Cardiac muscle cell (in vitro differentiated cells and primary cell): ENCODE measurements around the gene MBNL2. TPM values are rescaled to one million over a fixed set of nuclear protein-coding genes. Genes with fewer than 3 reads are reported as not detected.

Experiments used
- DNase-seq, 2 donors: peaks; one replicate each; pipeline versions ENCODE4 v3.0.0 to v3.0.0-alpha.2; 2010 to 2017; ENCODE audit warnings: low read depth in 1 of 2, low spot score in 1 of 2
- H3K27ac ChIP-seq: fragments of 200-600 bp; sonication (generic); 2 replicates; pipeline ENCODE4 v1.5.1; 2016
- H3K27me3 ChIP-seq: fragments of 200-600 bp; sonication (generic); 2 replicates; pipeline ENCODE4 v1.6.0; 2016; ENCODE audit warnings: control low read depth
- H3K36me3 ChIP-seq: fragments of 200-600 bp; sonication (generic); 2 replicates; pipeline ENCODE4 v1.5.1; 2016; ENCODE audit warnings: control low read depth
- H3K4me1 ChIP-seq: fragments of 200-600 bp; sonication (generic); 2 replicates; pipeline ENCODE4 v1.8.1; 2017; ENCODE audit warnings: low read depth, mild to moderate bottlenecking, mixed run types
- H3K4me3 ChIP-seq: fragments of 200-600 bp; sonication (generic); 2 replicates; pipeline ENCODE4 v1.5.1; 2016; ENCODE audit warnings: mild to moderate bottlenecking
- H3K9me3 ChIP-seq: fragments of 200-600 bp; sonication (generic); 2 replicates; pipeline ENCODE4 v1.5.1; 2017; ENCODE audit warnings: low read depth, mild to moderate bottlenecking, control low read depth
- polyA plus RNA-seq: library from polyadenylated mRNA; unstranded; fragments of >200 nt; fragmentation: Nextera tagmentation; extraction: Ambion mirVana; gene quantifications from 2 replicates; pipeline ENCODE4 v1.2.1, GENCODE V29; 2016
- total RNA-seq: library from RNA; depleted of rRNA; stranded (reverse); fragments of >200 nt; gene quantifications from 2 replicates; pipeline ENCODE4 v1.2.3, GENCODE V29; 2016
- TF ChIP-seq, protein P1 (sequence below): IDR thresholded peaks from 2 replicates; pipeline ENCODE4 v1.5.1; 2012; ENCODE audit warnings: low read depth, mild to moderate bottlenecking, low read length

The MBNL2 gene
- total and polyA plus RNA-seq, 2 experiments from 2014 or later, result 15.2 to 27.8 TPM

DNA sequence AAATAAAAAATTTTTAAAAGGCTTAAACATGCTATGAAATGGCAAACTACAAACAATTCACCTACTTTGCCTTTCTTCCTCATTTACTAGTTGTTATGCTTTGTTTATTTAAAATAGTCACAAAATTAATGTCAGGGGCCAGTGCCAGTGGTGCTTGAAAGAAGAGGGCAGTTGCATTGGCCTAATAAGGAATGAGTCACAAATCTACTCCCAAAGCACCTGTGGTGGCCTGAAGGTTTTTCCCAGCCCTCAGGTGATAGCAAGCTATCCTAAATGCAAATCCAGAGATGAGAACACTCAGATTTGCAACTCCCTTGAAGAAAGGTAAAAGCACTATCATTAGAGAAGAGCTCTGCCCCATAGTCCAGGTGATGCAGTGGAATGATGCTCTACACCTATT lies 103.6 kb downstream of the MBNL2 start:
- H3K9me3 ChIP-seq, result no peaks in the 10 kb centered on the region
- no peak for DNase-seq
- no peaks in the 10 kb centered on the region for H3K36me3 ChIP-seq
- peaks cover 7% of the 10 kb centered on the region for H3K4me1 ChIP-seq
- H3K27ac ChIP-seq, result no peak overlapping the region
- no peak overlapping the region for H3K4me3 ChIP-seq
- TF ChIP-seq, protein P1, sequence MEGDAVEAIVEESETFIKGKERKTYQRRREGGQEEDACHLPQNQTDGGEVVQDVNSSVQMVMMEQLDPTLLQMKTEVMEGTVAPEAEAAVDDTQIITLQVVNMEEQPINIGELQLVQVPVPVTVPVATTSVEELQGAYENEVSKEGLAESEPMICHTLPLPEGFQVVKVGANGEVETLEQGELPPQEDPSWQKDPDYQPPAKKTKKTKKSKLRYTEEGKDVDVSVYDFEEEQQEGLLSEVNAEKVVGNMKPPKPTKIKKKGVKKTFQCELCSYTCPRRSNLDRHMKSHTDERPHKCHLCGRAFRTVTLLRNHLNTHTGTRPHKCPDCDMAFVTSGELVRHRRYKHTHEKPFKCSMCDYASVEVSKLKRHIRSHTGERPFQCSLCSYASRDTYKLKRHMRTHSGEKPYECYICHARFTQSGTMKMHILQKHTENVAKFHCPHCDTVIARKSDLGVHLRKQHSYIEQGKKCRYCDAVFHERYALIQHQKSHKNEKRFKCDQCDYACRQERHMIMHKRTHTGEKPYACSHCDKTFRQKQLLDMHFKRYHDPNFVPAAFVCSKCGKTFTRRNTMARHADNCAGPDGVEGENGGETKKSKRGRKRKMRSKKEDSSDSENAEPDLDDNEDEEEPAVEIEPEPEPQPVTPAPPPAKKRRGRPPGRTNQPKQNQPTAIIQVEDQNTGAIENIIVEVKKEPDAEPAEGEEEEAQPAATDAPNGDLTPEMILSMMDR, result no peak
- H3K27me3 ChIP-seq, result no peaks in the 10 kb centered on the region

DNA sequence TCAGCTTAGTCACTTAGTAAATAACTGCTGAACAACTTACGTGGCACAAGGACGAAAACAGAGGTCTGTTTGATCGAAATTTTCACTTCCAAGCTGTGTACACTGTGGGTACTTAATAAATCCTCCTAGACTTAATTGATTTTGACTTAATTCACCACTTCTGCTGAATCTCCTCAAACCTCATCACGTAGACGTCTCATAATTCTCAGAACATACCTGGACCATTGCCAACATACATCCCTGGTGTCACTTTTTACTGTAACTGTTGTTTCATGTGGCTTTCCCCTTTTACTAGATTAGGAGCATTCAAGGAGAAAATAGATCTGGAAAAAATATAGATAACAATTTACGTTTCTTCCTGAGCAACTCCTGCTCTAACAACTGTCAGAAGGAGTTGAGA lies 105.0 kb downstream of the MBNL2 start:
- Histone ChIP-seq H3K4me1 (peaks cover 7% of the 10 kb centered on the region), H3K36me3 (no peaks in the 10 kb centered on the region), H3K27me3 (no peaks in the 10 kb centered on the region), H3K4me3 (no peak overlapping the region), H3K27ac (peak overlapping the region; percentile 53), H3K9me3 (no peaks in the 10 kb centered on the region)
- DNase-seq, result no peak
- TF ChIP-seq, protein P1, result no peak

DNA sequence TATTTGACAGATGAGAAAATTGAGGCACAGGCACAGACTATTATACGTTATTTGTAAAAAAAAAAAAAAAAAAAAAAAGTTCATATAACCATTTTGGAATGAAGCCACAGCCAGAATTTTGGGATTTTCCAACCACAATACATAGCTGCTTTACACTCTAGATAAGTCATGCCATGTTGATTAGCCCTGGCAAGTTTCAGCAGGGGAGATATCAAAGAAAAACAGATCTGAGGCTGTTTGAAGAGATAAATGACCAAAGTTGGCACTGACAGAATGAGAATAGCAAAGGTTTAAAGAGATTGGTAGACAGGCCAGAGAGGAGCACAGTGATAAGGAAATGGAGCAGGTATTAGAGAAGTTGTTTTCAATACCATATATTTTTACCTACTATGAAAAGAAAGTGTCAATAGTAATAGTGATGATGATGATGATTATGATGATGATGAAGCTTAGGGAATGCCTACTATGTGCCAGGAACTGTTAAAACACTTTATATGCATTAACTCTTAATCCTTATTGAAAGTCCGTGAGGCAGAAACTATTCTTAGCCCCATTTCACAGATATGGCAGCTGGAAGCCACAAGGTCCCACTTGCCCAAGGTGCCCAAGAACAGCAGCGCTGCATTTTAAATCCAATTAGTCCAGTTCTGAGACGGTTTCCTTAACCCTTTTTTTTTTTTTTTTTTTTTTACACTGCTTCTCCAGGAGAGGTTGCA lies 105.5 kb downstream of the MBNL2 start:
- no peaks in the 10 kb centered on the region for H3K36me3 ChIP-seq
- H3K4me1 ChIP-seq, result peaks cover 7% of the 10 kb centered on the region
- H3K27me3 ChIP-seq, result no peaks in the 10 kb centered on the region
- no peak overlapping the region for H3K4me3 ChIP-seq
- DNase-seq, result peak in 1 of 2 donors; percentile 58
- H3K27ac ChIP-seq, result peak overlapping the region; percentile 88
- TF ChIP-seq, protein P1, result no peak
- H3K9me3 ChIP-seq, result no peaks in the 10 kb centered on the region

DNA sequence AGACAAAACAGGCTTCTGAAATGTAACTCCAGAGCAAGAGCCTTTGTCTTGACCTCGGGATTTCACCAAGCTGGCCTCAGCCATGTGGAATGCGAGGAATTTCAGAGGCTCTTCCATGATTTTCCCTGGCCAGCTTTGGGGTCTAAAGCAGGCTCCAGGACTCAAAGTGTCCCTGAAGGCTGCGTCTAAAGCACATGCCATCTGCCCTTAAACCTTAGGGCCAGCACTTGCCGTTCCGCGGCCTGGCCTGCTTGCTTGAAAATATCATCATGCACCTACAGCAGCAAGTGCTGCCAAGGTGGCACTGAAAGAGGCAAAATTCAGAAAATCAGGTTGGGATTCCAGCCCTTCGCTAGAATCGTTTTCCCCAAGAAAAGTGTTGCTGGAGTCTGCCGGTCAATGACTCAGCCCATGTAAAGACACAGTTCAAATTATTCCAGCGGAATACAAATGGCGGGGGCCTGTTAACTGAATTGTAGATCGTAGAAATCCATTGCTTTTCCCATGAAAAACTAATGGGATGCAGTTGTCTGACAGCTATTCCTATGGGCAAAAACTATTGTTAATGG lies 106.2 kb downstream of the MBNL2 start:
- H3K9me3 ChIP-seq, result no peaks in the 10 kb centered on the region
- H3K27ac ChIP-seq, result peak overlapping the region; percentile 88
- H3K27me3 ChIP-seq, result no peaks in the 10 kb centered on the region
- H3K4me3 ChIP-seq, result no peak overlapping the region
- peaks cover 7% of the 10 kb centered on the region for H3K4me1 ChIP-seq
- TF ChIP-seq, protein P1, result no peak
- peak; percentile 69 to 81 for DNase-seq
- H3K36me3 ChIP-seq, result no peaks in the 10 kb centered on the region

DNA sequence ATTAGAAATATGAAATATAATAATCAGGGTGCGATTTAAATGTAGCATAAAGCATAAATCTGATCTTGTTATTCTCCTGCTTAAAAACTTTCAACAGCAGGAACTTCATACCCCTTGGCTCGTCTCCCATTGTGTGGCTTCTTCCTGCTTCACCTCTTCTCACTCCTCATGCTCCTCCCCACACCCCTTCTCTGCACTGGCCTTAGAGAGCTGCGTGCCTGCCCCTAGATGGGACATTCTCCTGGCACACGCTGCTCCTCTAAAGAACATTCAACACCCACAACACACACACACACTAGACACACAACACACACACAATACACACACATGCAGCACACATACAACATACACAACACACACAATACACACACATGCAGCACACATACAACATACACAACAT lies 107.2 kb downstream of the MBNL2 start:
- no peaks in the 10 kb centered on the region for H3K36me3 ChIP-seq
- DNase-seq, result peak in 1 of 2 donors; percentile 58
- TF ChIP-seq, protein P1, result no peak
- H3K27ac ChIP-seq, result no peak overlapping the region
- H3K27me3 ChIP-seq, result no peaks in the 10 kb centered on the region
- H3K4me1 ChIP-seq, result peaks cover 7% of the 10 kb centered on the region
- no peaks in the 10 kb centered on the region for H3K9me3 ChIP-seq
- H3K4me3 ChIP-seq, result no peak overlapping the region
